Uterus (tissue), 2 donors: ENCODE results near the gene HEG1.

Experiments used
- POLR2A ChIP-seq, 2 donors: fragments of 450-650 bp; IDR thresholded peaks; one replicate each; pipeline ENCODE4 v1.6.1; 2016; ENCODE audit warnings: antibody characterized with exemption in 2 of 2, mild to moderate bottlenecking in 1 of 2, moderate library complexity in 1 of 2
- TF ChIP-seq, protein P1 (sequence below), 4 experiments: fragments of 200-600 bp in 2 of 4; fragments of 450-650 bp in 2 of 4; sonication (generic) in 2 of 4; IDR thresholded peaks; one replicate each; pipeline ENCODE4 v1.5.1; 2016 to 2019; ENCODE audit warnings: antibody characterized with exemption in 4 of 4, mild to moderate bottlenecking in 2 of 4, moderate library complexity in 1 of 4

DNA sequence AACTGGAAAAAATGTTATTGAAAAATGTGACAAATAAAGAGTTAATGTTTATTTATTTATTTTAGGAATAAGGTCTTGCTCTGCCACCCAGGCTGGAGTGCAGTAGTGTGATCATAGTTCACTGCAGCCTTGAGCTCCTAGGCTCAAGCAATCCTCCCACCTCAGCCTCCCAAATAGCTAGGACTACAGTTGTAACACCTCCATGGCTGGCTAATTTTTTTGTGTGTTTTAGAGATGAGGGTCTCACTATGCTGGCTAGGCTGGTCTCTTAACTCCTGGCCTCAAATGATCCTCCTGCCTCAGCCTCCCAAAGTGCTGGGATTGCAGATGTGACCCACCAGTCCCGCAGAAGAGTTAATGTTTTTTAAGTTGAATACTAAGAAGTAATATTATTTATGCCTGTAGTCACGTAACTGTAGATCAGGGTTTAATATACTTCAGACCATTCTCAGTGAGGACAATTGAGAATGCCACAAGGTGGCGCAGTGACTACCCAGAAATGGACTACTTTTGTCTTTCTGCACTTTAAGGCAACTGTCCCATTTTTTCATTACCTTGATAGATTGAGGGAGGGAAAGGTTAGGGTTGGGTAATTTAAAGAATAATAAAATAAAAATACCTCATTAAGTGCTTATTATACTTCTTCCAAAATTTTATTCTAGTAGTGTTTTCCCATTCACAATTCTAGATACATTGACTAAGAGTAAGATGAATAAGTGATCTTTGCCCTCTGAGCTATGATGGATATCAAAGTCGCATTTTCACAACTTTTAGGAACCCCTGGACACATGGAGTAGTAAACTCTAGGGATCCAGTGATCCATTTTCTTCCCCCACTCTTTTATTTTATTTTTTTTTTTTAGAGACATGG, 127.2 kb downstream of the HEG1 start:
- TF ChIP-seq, protein P1, sequence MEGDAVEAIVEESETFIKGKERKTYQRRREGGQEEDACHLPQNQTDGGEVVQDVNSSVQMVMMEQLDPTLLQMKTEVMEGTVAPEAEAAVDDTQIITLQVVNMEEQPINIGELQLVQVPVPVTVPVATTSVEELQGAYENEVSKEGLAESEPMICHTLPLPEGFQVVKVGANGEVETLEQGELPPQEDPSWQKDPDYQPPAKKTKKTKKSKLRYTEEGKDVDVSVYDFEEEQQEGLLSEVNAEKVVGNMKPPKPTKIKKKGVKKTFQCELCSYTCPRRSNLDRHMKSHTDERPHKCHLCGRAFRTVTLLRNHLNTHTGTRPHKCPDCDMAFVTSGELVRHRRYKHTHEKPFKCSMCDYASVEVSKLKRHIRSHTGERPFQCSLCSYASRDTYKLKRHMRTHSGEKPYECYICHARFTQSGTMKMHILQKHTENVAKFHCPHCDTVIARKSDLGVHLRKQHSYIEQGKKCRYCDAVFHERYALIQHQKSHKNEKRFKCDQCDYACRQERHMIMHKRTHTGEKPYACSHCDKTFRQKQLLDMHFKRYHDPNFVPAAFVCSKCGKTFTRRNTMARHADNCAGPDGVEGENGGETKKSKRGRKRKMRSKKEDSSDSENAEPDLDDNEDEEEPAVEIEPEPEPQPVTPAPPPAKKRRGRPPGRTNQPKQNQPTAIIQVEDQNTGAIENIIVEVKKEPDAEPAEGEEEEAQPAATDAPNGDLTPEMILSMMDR (IDR thresholded peaks at IDR 0.05): peak; percentile 58 to 85 (median 61)
- no peak for TF ChIP-seq POLR2A (IDR thresholded peaks at IDR 0.05)
